Smooth muscle cell (in vitro differentiated cells): ENCODE data around the gene PDCD1LG2. TPM values are rescaled to one million over a fixed set of nuclear protein-coding genes. Genes with fewer than 3 reads are reported as not detected.
A peak's percentile ranks its signal among the peaks of the same experiment; 100 is the strongest.

ENCODE experiments used
- DNase-seq: peaks from one replicate; lab custom pipeline; 2025; ENCODE audit not compliant: unreplicated experiment; lab: John Stamatoyannopoulos, UW
- H2AFZ ChIP-seq: fragments of 200-600 bp; sonication (generic); 2 replicates; pipeline ENCODE4 v1.6.0; 2016; ENCODE audit warnings: antibody characterized with exemption, low read depth, mild to moderate bottlenecking
- H3F3A ChIP-seq: fragments of 200-600 bp; sonication (generic); 2 replicates; pipeline ENCODE4 v1.6.0; 2017; ENCODE audit warnings: antibody characterized with exemption, low read depth
- H3K27ac ChIP-seq: fragments of 200-600 bp; sonication (generic); 2 replicates; pipeline ENCODE4 v1.5.1; 2016; ENCODE audit warnings: low read depth, mild to moderate bottlenecking
- H3K27me3 ChIP-seq: fragments of 200-600 bp; sonication (generic); 2 replicates; pipeline ENCODE4 v1.6.1; 2016; ENCODE audit warnings: low read depth, mild to moderate bottlenecking
- H3K36me3 ChIP-seq: fragments of 200-600 bp; sonication (generic); 2 replicates; pipeline ENCODE4 v1.5.1; 2016; ENCODE audit warnings: low read depth
- H3K4me1 ChIP-seq: fragments of 200-600 bp; sonication (generic); 2 replicates; pipeline ENCODE4 v1.5.1; 2016; ENCODE audit warnings: low read depth
- H3K4me2 ChIP-seq: fragments of 200-600 bp; sonication (generic); 2 replicates; pipeline ENCODE4 v1.6.0; 2016; ENCODE audit warnings: mild to moderate bottlenecking
- H3K4me3 ChIP-seq: fragments of 200-600 bp; sonication (generic); 2 replicates; pipeline ENCODE4 v1.5.1; 2016; ENCODE audit warnings: mild to moderate bottlenecking
- H3K79me2 ChIP-seq: fragments of 200-600 bp; sonication (generic); 2 replicates; pipeline ENCODE4 v1.6.0; 2016; ENCODE audit warnings: low read depth, mild to moderate bottlenecking
- H3K9ac ChIP-seq: fragments of 200-600 bp; sonication (generic); 2 replicates; pipeline ENCODE4 v1.6.0; 2016; ENCODE audit warnings: low read depth
- H3K9me3 ChIP-seq: fragments of 200-600 bp; sonication (generic); replicated peaks from 2 replicates; pipeline ENCODE4 v1.5.1; 2016; ENCODE audit warnings: low read depth
- H4K20me1 ChIP-seq: fragments of 200-600 bp; sonication (generic); 2 replicates; pipeline ENCODE4 v1.6.0; 2016; ENCODE audit warnings: low read depth
- WGBS: methylation state at CpG from one replicate; pipeline ENCODE4 v1.1.7; 2016; ENCODE audit warnings: low lambda C conversion rate; 5-methylcytosine and 5-hydroxymethylcytosine counted together
- polyA plus RNA-seq: library from polyadenylated mRNA; unstranded; fragments of >200 nt; fragmentation: Nextera tagmentation; extraction: Ambion mirVana; gene quantifications from 2 replicates; pipeline ENCODE4 v1.2.1, GENCODE V29; 2016
- total RNA-seq: library from RNA; depleted of rRNA; stranded (reverse); fragments of >200 nt; gene quantifications from 2 replicates; pipeline ENCODE4 v1.2.3, GENCODE V29; 2014
- TF ChIP-seq, protein P1 (sequence below): fragments of 200-600 bp; sonication (generic); IDR thresholded peaks from 2 replicates; pipeline ENCODE4 v1.5.1; 2017; ENCODE audit warnings: borderline replicate concordance, mild to moderate bottlenecking, antibody characterized with exemption; ENCODE audit not compliant: insufficient read depth, poor library complexity, severe bottlenecking

Gene PDCD1LG2
- total and polyA plus RNA-seq, 2 experiments from 2014 or later = 10.0 to 11.6 TPM

DNA sequence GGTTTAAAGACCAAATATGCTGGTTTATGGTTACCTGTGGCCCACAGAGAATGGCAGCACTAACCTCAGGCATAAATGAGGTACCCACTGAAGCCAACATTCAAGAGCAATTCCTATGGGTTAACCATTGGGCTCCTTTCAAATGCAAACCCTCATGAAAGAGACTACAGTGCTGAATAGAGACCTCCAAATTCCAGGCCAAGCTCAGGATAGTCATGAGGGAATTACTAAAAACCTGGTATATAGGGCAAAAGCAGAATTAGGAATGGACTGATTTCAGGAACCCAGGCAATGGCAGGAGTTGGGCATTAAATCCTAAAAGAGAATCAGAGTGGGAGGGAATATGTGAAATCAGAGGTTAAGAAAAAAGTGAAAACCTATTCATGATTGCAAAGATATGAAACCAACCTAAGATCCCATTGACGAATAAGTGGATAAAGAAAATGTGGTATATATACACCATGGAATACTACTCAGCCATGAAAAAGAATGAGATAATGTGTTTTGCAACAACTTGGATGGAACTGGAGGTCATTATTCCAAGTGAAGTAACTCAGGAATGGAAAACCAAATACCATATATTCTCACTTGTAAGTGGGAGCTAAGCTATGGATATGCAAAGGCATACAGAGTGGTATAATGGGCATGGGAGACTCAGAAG, 51.6 kb downstream of the PDCD1LG2 start:
- Histone ChIP-seq H3K9ac (no peak overlapping the region), H3F3A (no peaks in the 10 kb centered on the region), H3K79me2 (no peaks in the 10 kb centered on the region), H3K4me2 (no peak overlapping the region), H3K9me3 (no peaks in the 10 kb centered on the region), H3K4me3 (no peak overlapping the region), H4K20me1 (no peaks in the 10 kb centered on the region), H3K36me3 (no peaks in the 10 kb centered on the region), H2AFZ (no peak overlapping the region), H3K4me1 (no peaks in the 10 kb centered on the region), H3K27ac (no peak overlapping the region), H3K27me3 (no peaks in the 10 kb centered on the region)
- no peak for DNase-seq
- TF ChIP-seq, protein P1, sequence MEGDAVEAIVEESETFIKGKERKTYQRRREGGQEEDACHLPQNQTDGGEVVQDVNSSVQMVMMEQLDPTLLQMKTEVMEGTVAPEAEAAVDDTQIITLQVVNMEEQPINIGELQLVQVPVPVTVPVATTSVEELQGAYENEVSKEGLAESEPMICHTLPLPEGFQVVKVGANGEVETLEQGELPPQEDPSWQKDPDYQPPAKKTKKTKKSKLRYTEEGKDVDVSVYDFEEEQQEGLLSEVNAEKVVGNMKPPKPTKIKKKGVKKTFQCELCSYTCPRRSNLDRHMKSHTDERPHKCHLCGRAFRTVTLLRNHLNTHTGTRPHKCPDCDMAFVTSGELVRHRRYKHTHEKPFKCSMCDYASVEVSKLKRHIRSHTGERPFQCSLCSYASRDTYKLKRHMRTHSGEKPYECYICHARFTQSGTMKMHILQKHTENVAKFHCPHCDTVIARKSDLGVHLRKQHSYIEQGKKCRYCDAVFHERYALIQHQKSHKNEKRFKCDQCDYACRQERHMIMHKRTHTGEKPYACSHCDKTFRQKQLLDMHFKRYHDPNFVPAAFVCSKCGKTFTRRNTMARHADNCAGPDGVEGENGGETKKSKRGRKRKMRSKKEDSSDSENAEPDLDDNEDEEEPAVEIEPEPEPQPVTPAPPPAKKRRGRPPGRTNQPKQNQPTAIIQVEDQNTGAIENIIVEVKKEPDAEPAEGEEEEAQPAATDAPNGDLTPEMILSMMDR = no peak
- WGBS = 100% methylated on average over 1 of the region's 1 CpG

DNA sequence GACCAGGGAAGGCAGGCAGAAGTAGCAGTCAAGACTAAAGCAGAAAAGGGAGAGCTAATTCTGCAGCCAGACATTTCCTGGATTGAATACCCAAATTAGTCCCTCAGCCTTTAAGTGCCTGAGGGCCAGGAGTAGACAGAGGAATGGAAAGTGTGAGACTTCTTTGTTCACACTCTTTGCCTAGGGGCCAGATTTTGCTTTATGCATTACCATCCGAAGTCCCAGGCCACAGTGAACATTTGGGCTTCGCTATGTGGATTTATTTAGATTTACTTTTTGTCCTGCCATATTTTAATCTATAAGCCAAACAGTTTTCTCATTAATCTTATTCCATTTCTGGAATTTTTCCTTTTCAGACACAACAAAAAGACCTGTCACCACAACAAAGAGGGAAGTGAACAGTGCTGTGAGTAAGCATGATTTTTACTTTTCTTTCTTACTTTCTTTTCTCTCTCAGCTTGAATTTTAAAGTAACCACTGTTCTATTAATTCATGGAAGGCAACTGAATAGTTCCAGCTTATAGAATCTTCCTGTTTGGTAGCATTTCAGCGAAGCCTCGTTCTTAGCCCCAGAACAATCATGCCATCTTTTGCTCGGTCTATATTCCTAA, 52.6 kb downstream of the PDCD1LG2 start:
- no peak overlapping the region for H3K9ac ChIP-seq
- no peaks in the 10 kb centered on the region for H3K9me3 ChIP-seq
- H3F3A ChIP-seq = no peaks in the 10 kb centered on the region
- H3K27me3 ChIP-seq = no peaks in the 10 kb centered on the region
- DNase-seq = no peak
- TF ChIP-seq, protein P1 = no peak
- peak overlapping the region; percentile 74 for H3K27ac ChIP-seq
- H3K36me3 ChIP-seq = no peaks in the 10 kb centered on the region
- 72% methylated on average over 5 of the region's 5 CpGs for WGBS
- H3K4me2 ChIP-seq = peak overlapping the region; percentile 8
- no peak overlapping the region for H3K4me3 ChIP-seq
- no peaks in the 10 kb centered on the region for H3K79me2 ChIP-seq
- H4K20me1 ChIP-seq = no peaks in the 10 kb centered on the region
- H2AFZ ChIP-seq = no peak overlapping the region
- H3K4me1 ChIP-seq = no peaks in the 10 kb centered on the region

DNA sequence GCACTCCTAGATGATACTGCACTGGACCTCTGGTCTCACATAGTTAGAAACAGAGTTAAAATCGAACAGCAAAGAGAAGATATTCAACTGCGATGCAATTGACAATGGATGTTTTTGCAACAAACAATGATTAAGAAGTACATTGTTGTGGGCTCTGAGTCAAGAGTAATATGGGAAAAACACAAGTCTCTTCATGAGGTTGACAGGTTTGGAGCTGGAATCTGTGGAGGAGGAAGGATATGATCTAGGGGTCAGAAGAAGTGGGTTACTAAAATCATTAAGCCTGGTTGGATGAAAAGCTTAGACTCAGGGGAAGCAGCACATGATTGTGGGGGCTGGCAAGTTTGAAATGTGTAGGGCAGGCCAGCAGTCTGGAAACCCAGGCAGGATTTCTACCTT, 53.1 kb downstream of the PDCD1LG2 start:
- Histone ChIP-seq H3K9me3 (no peaks in the 10 kb centered on the region), H2AFZ (no peak overlapping the region), H3K27me3 (no peaks in the 10 kb centered on the region), H3K27ac (peak overlapping the region; percentile 74), H4K20me1 (no peaks in the 10 kb centered on the region), H3F3A (no peaks in the 10 kb centered on the region), H3K4me2 (peak overlapping the region; percentile 8), H3K9ac (no peak overlapping the region), H3K4me1 (no peaks in the 10 kb centered on the region), H3K36me3 (no peaks in the 10 kb centered on the region), H3K79me2 (no peaks in the 10 kb centered on the region), H3K4me3 (no peak overlapping the region)
- TF ChIP-seq, protein P1 = no peak
- no peak for DNase-seq
- WGBS = 89% methylated on average over 2 of the region's 2 CpGs

DNA sequence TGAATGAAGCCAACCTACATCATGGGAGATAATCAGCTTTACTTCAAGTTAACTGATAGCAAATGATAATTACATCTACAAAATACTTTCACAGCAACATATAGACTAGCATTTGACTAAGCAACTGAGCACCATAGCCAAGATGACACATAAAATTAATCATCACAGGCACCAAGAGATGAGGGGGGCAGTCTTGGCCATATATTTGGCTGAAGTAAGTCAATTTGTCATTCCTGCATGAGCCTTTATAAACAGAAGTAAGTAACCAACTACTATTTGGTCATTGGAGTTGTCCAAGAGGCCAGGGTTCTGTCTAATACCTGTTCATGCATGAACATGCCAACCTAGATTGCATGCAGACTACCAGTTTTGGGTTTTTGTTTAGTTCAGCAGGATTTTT, 53.6 kb downstream of the PDCD1LG2 start:
- Histone ChIP-seq H3K4me2 (no peak overlapping the region), H3K4me3 (no peak overlapping the region), H3K9me3 (no peaks in the 10 kb centered on the region), H3K27me3 (no peaks in the 10 kb centered on the region), H2AFZ (no peak overlapping the region), H3K27ac (peak overlapping the region; percentile 74), H4K20me1 (no peaks in the 10 kb centered on the region), H3F3A (no peaks in the 10 kb centered on the region), H3K36me3 (no peaks in the 10 kb centered on the region), H3K79me2 (no peaks in the 10 kb centered on the region), H3K4me1 (no peaks in the 10 kb centered on the region), H3K9ac (no peak overlapping the region)
- no peak for DNase-seq
- TF ChIP-seq, protein P1 = no peak
